ENCODE measurements around the gene S100A8.
A peak's percentile ranks its signal among the peaks of the same experiment; 100 is the strongest.
"Not testable (repeated sequence)": the region's sequence is repeated elsewhere in the genome, so short reads cannot be mapped to it uniquely, and the experiment has no call there.

S100A8 gene

DNA sequence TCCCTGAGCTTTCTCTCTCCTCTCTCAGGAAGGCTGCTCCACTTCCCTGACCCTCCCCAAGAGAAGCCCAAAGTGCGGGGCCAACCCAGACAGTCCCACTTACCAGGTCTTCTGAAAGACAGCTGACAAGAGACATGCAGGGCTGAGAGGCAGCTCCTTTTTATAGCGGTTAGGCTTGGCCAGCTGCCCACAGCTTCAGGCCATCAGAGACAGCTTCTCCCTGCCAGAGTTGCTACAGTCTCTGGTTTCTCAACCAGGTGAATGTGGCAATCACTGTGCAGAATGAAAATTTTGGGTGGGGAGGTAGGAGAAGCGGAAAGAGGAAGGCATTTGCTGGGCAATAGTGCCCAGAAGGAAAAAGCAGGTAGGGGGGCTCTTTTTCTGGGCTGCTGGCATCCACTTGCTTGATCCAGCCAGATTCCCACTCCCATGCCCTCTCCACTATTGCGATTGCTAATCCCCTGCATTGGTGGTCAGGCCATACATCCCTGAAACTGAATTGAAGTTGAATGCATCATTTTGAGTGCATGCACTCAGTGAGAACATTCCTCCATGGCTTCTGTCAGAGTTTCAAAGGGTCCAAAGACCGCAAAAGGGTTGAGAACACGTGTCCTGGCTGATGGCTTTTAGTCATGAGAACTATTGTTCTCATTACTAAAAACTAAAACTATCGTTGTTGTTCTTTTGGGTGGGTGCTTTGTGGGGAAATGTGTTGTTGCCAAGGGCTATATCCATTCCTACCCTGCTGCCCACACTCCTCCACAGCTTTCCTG is at the start of gene S100A8:
Gene S100A8 (minus strand): TSS at position 136 of the 773 bp plus-strand sequence. CDS start 538 bp downstream, outside the sequence.
- no peak for DNase-seq (ENCODE audit: low read depth)

DNA sequence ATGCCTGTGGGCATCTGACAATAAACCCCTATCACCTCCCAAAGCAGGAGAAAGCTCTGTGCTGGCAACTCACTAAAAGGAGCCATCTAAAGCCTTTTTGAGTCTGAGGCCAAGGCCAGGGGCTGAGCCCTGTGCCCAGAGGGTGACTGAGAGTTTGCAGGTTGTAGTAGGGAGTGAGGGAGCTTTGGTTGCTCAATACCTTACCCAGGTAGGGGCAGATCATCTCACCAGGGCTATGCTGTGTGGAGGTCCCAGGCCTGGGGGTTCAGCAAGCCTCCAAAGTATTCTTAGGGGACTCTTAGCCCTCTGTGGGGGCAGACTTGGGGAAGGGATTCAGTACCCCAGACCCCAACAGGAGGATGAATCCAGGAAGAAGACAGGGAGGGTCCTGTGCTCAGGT is 48.4 kb upstream of the S100A8 start:
- no peak for DNase-seq (ENCODE audit: low read depth)

DNA sequence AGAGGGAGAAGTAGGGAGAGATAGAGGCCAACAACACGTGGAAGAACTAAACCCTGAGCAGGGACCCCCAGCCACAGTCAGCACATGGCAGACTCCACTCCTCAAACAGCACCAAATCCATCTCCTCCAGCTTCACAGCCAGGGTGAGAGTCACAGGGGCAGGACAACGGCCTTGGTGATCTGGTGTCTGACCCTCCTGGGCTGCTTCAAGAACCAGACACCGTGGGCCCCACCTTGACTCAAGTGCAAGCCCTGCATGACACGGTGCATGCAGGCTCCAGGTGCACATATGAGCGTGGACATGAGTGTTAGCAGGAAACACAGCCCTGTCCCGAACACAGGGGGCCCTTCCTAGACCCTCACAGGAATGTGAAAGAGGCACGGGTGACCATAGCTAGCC is 47.7 kb upstream of the S100A8 start:
- no peak for DNase-seq (ENCODE audit: low read depth)

DNA sequence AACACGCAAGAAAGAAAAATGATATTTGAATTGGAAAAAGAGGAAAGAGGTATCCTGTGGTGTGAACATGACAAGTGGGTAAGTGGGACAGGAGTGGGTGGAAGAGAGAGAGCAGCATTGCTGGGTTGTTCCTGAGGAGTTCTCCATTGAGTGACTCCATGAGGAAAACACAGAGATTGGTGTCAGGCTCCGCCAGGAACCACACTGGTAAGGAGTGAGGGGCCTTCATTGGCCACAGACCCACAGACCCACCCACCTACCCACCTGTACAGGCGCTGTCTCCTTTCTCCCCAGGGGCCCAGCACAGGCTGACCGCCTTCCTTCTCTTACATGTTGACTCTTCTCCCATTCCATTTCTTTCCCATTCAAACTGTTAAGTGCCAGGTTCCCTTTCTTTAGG is 46.4 kb upstream of the S100A8 start:
- DNase-seq (ENCODE audit: low read depth), result no peak

DNA sequence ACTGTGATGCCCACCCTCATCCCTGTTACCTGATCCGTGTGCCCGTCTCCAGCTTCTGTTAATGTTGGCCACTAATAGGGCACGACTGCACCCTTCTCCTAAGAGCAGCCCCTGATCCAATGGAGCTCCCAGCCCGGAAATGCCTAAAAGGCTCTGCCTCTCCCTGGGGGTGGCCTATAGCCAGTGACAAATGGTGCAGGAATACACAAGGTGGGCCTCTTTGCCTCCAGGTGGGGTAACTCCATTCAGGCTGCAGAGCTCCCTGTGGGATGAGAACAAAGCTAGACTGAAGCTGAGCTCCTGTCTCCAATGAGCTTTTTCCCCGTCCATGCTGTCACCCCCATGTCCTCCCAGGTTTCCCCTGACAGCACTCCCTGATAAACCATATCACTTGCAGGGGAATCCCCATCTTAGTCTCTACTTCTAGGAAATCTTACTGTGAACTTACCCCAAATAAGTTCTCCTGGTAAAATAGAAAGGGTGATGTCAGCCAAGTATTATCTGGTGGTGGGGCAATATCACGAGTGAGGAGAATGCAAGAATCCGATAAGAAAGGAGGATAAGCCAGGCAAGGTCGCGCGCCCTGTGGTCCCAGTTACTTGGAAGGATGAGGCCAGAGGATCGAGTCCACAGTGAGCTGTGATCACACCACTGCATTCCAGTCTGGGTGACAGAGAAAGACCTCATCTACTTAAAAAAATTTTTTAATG is 44.0 kb upstream of the S100A8 start:
- no peak for DNase-seq (ENCODE audit: low read depth)

DNA sequence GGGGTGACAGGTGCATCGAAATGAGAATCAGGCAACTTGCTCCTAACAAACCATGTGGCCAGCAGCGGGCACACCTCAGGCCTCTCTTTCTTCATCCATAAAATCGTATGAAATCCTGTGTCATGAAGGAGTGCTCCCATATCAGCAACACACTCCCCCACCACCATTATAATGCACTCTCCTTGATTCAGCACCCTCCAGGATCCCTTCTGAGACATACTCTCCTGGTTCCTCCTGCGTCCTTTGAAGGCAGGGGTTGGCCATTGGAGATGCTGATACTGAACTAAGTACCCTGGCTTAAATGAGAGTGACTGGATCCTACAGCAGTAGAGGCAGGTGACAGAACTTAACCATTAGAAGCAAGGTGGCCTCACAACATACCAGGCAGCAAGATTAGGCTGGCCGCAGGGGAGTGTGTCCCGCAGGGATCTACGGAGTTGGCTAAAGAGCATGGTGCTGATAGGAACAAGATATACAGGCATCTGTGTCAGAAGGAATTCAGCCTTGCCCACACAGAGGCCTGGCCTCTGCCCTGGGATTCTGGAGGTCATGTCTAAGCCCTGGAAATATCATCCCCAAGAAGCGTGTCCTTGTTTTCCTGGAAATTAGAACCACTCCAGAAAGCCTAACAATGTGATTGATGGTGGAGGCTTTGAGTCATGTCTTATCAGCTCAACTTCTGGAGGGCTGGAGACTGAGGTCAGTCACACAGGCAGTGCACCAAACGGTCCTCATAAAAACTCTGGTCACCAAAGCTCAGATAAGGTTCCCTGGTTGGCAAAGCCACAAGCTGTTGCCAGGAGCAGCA is 42.2 kb upstream of the S100A8 start:
- no peak for DNase-seq (ENCODE audit: low read depth)

DNA sequence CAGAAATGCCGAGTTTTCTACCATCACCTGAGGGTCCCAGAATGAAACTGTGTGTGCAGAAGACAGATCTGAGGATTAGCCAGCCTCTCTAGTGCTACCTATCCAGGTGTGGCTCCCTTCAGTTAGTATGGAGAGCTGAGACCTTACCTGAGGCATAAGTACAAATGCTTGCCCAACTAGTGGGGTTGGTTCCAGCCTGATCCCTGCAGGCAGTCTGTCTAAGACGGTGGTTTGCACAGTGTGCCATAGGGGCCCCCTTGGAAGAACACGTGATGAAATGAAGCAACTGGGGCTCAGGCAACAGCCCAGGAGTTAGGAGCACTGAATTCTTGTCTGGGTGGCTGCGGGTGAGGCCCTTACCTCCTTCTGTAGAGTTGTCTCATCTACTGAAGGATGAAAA is 41.1 kb upstream of the S100A8 start:
- DNase-seq (ENCODE audit: low read depth), result no peak

DNA sequence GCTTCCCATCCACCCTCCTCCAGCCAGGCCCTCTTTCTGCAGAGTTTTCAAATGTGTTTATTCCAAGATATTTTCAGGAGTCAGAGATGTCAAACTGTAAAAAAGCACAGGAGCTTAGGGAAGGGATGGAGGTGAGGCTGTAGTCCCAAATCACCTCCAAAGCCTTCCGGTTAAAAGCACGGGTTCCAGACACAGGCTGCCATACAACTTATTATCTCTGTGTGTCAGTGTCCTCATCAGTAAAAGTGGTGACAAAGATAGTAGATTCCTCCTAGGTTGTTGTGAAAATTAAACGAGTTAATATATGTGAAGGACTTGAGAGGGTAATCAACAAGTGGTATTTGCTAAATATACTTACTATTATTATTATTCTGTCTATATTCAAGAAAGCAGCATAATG is 40.6 kb upstream of the S100A8 start:
- DNase-seq (ENCODE audit: low read depth), result no peak

DNA sequence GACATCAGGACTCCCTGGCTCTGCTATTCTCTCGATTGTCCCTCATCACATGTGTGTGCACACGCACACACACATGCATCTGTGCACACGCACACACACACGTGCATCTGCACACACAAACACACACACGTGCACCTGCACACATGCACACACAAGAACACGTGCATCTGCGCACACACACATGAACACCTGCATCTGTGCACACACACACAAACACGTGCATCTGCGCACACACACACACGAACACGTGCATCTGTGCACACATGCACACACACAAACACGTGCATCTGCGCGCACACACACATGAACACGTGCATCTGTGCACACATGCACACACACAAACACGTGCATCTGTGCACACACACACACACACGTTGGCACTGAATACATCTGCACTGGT is 40.1 kb upstream of the S100A8 start:
- DNase-seq (ENCODE audit: low read depth), result no peak

DNA sequence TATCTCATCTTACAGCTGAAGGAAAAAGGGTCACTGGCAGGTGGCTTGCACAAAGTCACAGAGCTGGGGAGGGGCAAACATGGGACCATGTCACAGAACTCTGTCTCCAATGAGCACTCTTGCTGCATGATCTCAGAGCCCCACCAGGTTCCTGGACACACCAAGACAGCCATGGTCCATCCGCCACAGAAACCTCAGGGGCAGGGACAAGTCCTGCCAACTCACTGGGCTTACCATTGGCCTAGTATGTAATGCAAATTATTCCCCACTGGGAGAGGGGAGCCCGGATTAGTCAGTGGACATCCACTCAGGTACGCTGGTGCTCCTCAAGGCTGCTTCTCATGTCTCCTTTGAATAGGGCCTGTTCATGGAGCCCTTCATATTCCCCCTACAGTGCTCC is 39.7 kb upstream of the S100A8 start:
- no peak for DNase-seq (ENCODE audit: low read depth)

DNA sequence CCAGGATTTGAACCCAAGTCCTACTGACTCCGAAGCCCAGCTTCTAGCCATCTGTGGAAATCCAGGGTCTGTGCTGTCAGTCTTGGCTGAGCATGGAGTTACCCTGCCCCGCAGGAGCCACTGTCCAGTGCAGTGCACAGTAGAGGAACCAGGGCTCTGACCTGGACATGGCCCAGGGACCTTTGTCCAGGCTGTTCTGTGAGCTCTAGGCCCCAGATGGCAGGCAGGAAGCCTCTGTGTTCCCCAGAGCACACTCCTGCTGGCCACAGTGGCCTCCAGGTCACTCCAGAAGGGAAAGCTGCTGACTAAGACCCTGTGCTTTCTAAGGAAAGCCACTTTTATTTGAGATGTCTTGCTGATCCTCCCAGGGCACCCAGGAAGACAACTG is 39.3 kb upstream of the S100A8 start:
- no peak for DNase-seq (ENCODE audit: low read depth)

DNA sequence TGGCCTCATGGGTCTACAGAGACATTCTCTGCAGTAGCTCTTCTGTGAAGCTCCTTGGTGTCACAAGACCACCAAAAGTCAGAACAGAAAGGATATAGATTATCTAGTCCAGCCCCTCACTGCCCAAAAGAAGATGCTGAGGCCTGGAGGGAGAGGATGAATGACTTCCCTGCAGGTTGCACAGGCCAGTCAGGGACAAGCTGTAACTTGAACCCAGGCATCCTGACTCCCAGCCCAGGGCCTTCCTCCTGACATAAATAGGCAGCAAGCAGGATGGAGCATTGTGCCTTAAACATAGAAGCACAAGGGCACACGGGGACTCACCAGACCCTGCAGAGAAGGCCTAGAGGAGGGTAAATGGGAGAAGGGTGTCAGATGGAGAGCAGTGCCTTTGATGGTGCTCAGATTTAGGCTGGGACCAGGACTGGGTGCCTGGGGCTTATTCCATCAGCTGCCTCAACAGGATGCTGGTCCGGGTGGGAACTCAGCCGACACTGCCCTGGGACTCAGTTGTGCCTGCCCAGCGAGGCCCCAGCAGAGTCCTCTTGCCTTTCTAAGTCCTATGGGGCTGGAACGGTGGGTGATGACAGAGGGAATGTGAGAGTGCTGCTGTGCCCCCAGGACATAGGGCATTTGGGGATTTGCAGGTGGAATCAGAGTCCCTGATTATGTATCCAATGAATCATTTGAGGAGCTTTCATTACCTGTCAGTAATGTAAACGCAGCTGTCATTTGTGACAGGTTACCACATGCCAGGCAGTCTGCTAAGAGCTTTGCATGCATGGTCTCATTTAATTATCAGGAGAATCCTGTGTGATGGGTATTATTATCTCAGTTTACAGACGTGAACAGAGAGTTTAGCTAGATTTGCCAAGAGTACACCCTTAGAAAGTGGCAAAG is 38.6 kb upstream of the S100A8 start:
- no peak for DNase-seq (ENCODE audit: low read depth)

DNA sequence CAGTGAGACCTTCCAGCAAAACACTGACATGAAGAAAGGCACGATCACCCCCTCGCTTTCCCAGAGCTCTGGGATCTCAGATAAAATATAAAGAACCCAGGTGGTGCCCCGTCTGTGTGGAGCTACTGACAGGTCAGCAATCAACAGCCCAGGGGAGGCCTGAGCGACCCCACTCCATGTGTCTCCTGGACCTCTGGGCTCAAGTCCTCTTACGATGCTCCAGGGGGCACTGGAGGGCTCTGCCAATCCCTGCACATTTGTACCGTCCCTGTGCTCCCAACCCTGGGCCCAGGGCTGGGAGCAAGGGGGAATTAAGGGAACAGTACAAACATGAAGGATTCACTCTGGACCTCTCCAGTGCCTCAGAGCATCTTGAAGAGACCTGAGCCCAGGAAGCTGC is 37.9 kb upstream of the S100A8 start:
- no peak for DNase-seq (ENCODE audit: low read depth)

DNA sequence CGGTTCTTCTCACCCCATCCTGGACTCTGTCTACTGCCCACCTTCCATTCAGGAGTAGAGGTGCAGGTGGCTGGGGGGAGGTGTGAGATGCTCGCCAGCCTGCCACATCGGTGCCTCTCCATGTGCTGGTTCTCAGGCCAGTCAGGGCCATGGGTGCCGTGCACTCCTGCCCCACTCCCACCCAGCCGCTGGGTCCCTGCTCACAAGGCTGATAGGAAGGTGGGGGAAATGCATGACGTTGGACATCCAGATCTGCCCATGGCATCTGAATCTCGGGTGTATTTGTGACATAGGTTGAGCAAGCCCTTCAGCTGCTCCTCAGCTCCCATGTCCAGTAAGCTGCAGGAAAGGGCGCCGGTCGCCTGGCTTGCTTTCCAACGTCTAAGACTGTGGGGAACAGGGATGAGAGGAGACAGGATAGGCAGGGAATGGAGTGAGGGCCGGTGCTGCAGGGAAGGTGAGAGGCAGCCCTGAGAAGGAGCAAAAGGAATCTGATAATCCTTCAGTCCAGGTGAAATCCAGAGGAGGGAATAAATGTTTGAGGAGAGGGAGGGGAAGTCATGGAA is 37.3 kb upstream of the S100A8 start:
- DNase-seq (ENCODE audit: low read depth), result no peak

DNA sequence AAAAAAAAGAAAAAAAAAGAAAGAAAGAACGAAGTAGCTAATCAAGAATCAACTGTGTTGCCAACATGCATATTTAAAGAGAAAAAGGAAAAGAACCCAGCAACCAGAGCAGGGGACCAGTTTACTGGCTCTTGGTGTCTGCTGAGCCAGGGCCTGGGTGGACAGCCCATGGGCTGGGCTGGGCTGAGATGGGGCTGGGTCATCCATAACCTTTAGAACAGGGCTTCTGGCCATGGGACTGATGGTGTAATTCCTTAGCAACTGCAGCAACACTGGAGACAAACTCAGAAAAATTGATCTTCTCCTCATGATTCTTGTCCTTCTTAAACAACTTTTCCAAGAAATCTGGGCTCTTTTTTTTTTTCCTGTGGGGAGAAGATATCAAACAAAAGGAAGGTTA is 35.9 kb upstream of the S100A8 start:
- DNase-seq (ENCODE audit: low read depth), result no peak

DNA sequence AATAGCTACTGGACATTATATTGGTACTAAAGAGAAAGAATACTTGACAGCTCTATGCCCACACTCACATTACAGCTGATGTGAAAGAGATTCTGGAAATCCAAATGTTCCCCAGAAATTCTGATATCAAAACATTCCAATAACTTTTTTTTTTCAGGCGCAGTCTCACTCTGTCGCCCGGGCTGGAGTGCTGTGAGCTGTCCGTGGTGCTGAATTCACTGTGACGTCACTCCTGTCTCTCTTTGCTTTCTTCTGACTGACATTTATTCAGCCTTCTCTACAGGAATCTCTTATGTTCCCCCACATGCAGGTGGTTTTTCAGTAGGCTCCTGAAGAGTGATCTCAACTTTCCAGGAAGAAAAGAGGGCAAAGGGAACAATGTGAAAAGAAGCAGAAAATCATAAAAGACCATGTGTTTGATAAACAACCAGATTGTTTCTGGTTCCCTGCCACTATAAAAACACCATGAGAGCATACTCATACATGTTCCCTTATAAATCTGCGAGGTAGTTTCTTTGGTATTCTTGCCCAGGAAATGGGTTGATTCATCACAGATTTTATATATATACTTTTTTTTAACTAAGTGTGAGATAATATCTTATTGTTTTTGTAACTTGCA is 31.7 kb upstream of the S100A8 start:
- DNase-seq (ENCODE audit: low read depth), result peak; percentile 20

DNA sequence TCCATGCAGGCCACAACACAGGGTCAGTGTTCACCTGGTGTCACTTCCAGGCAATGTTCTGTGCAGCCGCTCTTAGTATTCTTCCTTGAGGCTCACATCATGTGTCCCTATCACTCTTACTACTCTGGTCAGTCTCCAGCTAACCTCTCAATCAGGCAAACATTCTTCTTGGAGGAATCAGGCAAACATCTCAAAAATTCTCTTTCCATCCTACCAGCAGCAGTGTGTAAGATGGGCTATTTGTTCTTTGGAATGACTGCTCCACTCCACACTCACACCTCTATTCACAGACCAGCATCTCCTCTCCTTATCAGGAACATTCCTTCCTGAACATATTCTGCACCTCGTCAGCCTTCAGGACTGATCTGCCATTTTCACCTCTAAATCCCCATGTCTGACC is 29.4 kb upstream of the S100A8 start:
- DNase-seq (ENCODE audit: low read depth), result no peak

DNA sequence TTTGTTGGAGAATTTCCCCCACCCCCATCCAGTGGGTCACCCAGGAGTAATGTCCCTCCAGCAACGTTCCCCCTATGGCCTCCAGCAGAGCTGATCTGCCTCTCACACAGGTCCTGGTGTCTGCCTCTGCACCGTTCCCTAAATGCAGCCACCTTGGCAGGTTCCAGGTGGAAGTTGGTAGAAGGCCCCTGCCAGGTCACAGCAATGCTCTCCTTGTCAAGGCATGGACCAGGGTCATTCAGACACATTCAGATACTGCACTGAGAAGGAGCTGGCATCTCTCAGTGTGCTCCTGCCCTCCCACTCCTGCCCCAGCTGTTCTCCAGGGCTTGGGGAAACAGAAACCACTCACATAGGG is 28.5 kb upstream of the S100A8 start:
- not testable (repeated sequence) for DNase-seq (ENCODE audit: low read depth)

DNA sequence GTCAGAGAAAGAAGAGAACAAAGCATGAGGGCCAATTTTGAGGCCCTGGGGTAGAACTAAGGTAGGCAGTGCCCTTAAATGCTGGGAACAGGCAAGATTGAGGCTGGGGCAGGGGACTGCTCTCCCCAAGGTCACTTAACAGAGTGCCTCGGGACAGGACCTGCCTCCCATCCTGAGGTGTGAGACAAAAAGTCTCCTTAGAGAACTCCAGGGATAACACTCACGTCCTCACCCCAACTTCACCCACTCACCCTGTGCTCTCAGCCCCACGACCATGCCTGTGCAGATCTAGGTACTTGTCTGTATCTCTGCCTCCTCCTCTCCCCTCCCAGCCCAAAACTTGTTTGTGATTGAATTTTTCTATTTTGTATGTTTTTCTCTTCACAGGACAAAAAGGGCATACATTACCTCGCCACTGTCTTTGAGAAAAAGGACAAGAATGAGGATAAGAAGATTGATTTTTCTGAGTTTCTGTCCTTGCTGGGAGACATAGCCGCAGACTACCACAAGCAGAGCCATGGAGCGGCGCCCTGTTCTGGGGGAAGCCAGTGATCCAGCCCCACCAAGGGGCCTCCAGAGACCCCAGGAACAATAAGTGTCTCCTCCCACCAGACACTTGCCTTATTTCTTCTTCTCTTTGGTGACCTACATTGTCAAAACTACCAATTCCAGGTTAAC is 28.0 kb upstream of the S100A8 start:
- DNase-seq (ENCODE audit: low read depth), result not testable (repeated sequence)

DNA sequence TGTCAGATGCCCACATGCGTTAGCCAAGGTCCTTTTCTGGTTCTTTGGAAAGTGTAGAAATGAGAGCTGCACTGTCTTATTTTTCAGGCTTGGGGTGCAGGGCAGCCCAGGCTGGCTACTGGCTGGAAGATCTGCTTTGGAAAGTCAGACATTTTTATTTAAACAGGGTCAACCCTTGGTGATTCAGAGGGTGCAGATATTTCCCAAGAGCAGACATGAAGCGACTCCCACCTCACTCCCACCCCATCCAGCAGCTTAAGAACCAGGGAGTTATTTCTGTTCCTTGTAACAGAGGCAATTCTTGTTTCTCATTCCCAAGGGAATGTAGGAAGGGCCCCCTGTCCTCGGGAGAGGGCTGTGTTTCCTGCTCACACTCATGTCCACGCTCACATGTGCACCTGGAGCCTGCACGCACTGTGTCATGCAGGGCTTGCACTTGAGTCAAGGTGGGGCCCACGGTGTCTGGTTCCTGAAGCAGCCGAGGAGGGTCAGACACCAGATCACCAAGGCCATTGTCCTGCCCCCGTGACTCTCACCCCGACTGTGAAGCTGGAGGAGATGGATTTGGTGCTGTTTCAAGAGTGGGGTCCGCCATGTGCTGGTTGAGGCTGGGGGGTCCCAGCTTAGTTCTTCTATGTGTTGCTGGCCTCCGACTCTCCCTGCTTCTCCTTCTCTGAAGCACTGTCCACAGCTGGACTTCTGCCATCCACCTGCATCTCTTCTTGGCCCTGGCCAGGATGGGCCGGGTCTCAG is 26.4 kb upstream of the S100A8 start:
- no peak for DNase-seq (ENCODE audit: low read depth)
